Measurements from ENCODE around the gene ETV3.

The ETV3 gene

DNA sequence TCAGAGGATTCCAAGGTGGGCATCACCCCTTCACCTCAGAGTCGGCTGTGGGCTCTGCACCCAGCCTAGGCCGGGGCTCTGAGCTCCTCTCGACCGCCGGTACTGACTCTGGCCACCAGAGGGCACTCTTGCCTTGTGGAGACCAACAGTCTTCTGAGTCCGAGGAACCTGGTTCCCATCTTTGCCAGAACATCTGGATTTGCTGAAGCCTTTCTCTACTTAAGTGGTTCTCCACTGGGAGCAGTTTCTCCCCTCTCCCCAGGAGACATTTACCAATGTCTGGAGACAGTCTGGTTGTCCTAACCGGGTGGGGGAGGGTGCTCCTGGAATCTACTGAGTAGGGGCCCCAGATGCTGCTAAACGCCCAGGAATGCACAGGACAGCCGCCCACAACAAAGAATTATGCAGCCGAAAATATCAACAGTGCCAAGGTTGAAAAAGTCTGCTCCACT, 48.0 kb downstream of the ETV3 start:
- peak; percentile 82 for DNase-seq

GRCh38 chr1:157089789-157090188, 48.4 kb downstream of the ETV3 start:
- DNase-seq, result no peak

GRCh38 chr1:157088607-157089006, 49.6 kb downstream of the ETV3 start:
- no peak for DNase-seq

DNA sequence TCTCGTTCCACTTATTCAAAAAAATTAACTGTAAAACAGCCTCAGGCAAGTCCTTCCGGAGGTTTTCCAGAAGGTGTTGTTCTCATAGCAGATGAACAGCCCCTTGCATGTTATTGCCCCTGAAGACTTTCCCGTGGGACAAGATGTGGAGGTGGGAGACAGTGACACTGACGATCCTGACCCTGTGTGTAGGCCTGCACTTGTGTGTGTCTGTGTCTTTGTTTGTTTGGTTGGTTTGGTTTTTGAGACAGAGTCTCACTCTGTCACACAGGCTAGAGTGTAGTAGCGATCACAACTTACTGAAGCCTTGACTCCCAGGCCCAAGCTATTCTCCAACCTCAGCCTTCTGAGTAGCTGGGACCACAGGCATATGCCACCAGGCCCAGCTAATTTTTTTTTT, 51.2 kb downstream of the ETV3 start:
- no peak for DNase-seq

DNA sequence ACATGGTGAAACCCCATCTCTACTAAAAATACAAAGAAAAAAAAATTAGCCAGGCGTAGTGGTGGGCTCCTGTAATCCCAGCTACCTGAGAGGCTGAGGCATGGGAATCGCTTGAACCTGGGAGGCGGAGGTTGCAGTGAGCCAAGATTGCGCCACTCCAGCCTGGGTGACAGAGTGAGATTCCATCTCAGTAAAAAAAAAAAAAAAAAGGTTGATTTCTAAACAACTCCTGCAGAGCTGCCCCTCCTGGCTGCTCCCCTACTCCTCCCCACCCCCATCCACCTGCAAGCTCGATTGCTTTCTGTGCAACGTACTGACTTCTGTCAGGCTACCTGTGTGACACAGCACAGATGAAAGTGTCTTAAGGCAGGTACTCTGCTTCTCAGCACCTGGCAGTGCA, 51.9 kb downstream of the ETV3 start:
- DNase-seq, result no peak

DNA sequence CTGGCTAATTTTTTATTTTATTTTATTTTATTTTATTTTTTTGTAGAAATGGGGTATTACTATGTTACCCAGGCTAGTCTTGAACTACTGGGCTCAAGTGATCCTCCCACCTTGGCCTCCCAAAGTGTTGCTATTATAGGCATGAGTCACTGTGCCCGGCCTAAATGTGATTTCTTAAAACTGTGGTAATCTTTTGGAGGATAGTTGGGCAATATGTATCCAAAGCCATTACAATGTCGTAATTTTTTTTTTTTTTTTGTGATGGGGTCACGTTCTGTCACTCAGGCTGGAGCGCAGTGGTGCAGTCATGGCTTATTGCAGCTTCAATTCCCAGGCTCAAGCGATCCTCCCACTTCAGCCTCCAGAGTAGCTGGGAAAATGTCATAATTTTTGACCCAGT, 52.8 kb downstream of the ETV3 start:
- no peak for DNase-seq

DNA sequence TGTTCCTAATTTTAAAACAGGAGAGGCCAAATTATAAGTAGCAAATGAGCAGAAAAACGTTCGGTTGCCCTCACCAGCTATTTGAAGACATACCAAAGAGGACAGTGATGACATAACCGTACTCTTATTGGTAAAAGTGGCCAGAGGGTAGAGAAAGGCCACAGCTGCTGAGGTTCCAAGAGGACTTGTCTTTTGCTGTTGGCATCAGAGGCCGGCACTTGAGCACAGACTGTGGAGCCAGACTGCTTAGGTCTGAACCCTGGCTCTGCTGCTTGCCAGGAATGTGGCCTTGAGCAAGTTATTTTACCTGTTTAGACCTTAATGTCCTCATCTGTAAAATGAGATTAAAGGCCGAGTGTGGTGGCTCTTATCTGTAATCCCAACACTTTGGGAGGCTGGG, 53.5 kb downstream of the ETV3 start:
- DNase-seq, result no peak

GRCh38 chr1:157081707-157082106, 56.5 kb downstream of the ETV3 start:
- DNase-seq, result no peak

DNA sequence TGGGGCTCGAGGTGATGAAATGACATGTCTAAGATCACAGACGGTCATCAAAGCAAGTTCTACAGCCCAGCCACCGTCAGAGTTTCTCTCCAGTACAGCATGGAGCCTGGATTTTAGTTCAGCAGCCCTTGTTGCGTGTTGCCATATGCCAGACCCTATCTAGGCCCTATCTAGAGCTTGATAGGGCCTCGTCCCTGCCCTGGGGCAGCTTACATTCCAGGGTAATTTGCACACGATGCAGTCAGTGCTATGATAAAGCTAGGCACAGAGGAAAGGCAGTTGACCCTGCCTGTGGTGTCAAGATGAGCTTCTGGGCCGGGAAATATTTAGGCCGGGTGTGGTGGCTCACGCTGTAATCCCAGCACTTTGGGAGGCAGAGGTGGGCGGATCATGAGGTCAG, 57.5 kb downstream of the ETV3 start:
- no peak for DNase-seq

DNA sequence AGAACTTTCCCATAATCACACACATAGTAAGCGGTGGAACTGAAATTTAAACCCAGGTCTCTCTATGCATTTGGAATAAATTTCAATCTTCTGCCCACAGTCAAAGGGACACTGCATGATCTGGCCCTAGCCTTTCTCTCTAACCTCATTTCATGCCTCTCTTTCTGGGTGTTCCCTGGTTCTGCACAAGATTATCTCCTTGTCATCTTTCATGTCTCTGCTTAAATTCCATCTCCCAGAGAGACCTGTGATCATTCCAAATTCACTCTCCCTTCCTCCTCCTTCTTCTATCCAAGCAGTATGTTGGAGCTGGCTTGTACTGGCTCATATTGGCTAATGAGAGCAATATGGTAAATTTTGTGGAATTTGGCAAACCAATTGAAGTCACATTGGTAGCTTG, 60.8 kb downstream of the ETV3 start:
- no peak for DNase-seq

DNA sequence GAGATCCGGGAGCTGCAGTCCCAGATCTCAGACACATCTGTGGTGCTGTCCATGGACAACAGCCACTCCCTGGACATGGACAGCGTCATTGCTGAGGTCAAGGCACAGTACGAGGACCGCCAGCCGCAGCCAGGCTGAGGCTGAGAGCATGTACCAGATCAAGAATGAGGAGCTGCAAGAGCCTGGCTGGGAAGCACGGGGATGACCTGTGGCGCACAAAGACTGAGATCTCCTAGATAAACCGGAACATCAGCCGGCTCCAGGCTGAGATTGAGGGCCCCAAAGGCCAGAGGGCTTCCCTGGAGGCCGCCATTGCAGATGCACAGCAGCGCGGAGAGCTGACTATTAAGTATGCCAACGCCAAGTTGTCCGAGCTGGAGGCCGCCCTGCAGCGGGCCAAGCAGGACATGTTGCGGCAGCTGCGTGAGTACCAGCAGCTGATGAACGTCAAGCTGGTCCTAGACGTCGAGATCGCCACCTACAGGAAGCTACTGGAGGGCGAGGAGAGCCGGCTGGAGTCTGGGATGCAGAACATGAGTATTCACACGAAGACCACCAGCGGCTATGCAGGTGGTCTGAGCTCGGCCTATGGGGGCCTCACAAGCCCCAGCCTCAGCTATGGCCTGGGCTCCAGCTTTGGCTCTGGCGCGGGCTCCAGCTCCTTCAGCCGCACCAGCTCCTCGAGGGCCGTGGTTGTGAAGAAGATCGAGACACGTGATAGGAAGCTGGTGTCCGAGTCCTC, 64.1 kb downstream of the ETV3 start:
- DNase-seq, result peak; percentile 31 to 46
